GM21528 (cell line): ENCODE measurements around the gene HOXB13.

Source experiments
- ATAC-seq: cut with Tn5 transposase; IDR thresholded peaks from one replicate; pipeline ENCODE4 v1.9.1; 2021; ENCODE audit warnings: mild to moderate bottlenecking, moderate library complexity; ENCODE audit not compliant: unreplicated experiment, low FRiP score

Gene HOXB13

DNA sequence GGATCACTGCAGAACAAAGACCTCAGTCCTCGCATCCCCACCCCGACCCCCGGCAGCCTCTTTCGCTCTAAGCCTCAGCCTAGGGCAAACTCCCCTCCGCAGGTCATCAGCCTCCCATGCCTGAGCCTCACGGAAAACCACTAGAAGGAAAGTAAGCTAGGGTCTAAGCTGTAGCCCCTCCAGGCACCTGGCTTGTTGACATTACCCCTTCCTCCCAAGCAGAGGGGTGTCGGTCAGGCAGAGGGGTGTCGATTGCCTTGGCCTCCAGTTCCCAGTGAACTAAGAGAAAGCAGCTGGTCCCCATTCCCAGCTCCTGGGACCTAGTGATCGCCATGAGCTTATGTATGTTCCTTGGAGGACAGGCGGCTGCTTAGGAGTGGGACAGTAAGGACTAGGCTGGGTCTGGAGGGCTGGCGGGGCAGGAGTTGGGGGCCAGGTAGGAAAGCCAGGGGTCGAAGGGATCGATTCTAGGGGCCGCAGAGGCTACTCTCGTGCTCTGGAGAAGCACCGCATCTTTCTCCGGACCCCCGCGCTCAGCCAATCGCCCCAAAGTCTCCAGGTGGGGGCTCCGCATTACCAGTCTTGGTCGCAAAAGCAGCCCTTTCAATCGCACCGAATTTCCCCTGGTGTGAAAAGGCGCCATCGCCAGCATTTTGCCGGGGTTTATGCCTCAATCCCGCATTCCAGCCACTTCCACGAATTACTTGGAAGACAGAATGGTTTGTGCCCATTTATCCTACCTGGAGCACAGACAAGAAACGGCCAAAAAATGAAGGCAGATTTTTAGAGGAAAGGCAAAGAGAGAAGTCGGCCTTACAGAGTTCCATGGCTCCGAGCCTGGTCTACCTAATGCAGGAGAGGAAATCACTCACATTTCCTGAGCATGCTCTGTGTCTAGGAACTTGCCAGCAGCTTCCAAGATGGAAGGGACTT, 21.3 kb upstream of the HOXB13 start:
- no peak for ATAC-seq

DNA sequence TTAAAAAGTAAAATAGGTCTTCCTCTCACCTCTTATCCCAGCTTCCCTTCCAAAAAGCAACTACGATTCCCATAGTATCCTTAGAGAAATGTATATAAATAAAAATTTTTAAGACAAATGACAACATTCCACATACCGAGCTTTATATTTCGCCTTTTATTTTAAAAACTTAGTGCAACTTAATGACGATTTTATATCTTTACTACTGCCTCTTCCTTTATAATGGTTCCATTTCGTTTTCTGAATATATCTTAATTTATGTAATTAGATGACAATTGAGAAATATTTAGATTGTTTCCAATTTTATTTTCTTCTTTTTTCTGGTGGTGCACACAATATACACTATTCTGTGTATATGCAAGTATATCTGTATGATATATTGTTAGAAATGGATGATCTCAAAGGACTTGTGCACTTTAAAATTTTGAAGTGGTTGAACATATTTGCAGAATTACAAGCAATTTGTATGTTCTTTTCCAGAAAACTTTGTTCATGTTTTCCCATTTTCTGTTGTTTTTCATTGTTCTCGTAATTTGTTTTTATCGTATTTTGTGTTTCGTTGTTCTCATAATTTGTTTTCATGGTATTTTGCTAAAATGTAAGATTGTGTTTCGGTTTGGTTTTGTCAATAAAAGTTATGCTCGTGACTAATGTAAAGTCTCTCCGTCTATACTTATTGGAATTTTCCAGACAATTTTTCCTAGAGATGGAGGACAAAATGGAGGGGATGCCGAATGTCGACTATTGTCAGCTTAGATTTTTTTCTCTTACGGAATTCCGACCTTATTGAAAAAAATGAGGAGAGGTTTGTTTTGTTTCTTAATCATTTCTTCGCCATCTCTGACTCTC, 20.4 kb upstream of the HOXB13 start:
- ATAC-seq: no peak

- no peak for ATAC-seq
These were observed 19.2 kb upstream of the HOXB13 start for GRCh38 chr17:48747445-48748363.

GRCh38 chr17:48746916-48747444, 18.4 kb upstream of the HOXB13 start:
- ATAC-seq: no peak

DNA sequence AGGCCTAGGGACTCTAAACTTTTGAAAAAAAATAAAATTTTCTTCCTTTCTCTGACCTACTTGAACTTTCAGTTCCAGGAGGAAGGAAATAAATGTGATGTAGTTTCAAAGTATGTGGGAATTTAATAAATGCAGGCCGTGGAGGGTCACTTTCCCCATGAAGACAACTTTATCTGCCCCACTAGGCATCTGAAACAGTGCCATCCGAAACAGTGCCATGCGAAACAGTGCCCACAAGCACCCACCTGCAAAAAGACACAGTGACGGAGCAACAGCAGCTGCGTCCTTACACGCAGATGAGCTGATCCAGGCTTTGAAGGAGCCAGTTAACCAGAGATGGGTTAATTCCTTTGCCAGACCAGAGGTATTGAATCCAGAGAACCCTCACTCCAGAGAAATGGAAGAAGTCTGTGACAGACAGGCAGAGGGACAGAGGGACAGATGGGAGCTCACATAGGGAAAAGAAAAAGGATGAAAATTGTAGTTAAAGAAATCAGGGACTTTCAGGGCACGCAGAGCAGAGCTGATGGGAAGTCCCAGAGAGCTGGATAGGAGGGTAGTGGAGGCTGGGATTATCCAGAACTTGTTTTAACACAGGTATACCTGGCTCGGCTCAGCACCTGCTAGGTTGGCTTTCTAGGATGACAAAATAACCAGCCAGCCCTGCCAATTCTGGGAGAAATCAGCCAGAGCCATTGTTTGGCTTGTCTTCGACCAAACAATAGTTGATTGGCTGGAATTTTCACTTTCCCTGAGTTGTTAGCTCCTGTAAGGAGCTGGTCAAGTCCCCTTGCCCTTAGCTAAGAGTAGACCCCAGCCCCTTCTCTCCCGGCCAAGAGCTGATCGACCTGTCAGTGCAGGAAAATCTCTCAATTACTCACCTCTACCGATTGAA, 17.1 kb upstream of the HOXB13 start:
- ATAC-seq: no peak

DNA sequence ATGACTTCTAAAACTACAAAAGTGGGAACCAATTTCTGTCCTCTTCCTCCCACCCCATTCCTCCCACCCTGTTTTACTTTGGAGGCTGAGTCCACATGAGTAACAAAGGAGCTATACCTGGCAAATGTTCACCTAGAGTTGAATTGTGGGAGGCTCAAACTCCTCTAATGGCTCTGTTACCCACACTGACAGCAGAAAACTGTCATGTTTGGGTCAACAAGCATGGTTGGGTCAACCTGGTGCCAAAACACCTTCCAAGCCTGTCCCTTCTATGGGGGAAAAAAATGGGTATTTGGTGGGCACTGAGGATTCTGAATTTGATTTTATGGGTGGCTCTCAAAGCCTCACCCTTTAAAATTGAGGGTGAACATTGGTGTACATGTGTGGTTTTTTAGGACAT, 12.0 kb upstream of the HOXB13 start:
- no peak for ATAC-seq

- no peak for ATAC-seq
These were observed 10.4 kb upstream of the HOXB13 start for GRCh38 chr17:48738803-48739526.

GRCh38 chr17:48738424-48738802, 9.9 kb upstream of the HOXB13 start:
- ATAC-seq: no peak

- no peak for ATAC-seq
These were observed 8.9 kb upstream of the HOXB13 start for GRCh38 chr17:48737330-48738043.

GRCh38 chr17:48735062-48735351, 6.5 kb upstream of the HOXB13 start:
- ATAC-seq: no peak

DNA sequence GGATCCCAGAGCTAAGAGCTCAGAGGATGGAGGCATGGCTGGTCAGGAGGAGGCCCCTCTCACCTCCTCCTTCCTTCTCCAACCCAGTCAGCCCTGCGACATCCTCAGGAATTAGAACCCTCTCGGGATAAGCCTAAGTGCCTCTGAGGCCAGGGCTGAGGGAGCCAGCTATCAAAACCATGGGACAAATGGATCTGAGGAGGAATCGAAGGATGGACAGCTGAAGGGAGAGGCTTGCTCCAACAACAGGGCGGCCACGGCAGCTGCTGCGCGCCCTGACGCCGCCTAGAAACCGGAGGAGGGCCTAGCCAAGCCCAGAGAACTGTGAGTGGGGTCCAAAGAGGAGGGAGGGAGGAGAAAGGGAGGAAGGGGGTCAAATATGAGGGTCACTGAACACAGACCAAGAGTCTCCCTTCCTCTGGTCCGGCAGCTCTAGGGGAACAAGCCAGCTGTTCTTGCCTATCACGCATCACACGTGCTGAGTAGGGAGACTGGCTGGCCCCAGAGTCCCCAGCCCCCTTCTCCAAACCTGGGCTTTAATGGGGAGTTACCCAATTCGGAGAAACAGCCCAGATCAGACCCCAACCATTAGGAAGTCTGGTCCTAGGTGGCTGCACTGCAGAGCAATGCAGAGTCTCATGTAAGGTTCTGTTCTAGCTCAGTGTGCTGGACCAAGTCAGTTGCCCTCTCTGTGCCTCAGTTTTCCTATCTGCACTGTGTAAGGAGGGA, 5.9 kb upstream of the HOXB13 start:
- no peak for ATAC-seq

GRCh38 chr17:48733632-48734328, 5.2 kb upstream of the HOXB13 start:
- ATAC-seq: no peak

DNA sequence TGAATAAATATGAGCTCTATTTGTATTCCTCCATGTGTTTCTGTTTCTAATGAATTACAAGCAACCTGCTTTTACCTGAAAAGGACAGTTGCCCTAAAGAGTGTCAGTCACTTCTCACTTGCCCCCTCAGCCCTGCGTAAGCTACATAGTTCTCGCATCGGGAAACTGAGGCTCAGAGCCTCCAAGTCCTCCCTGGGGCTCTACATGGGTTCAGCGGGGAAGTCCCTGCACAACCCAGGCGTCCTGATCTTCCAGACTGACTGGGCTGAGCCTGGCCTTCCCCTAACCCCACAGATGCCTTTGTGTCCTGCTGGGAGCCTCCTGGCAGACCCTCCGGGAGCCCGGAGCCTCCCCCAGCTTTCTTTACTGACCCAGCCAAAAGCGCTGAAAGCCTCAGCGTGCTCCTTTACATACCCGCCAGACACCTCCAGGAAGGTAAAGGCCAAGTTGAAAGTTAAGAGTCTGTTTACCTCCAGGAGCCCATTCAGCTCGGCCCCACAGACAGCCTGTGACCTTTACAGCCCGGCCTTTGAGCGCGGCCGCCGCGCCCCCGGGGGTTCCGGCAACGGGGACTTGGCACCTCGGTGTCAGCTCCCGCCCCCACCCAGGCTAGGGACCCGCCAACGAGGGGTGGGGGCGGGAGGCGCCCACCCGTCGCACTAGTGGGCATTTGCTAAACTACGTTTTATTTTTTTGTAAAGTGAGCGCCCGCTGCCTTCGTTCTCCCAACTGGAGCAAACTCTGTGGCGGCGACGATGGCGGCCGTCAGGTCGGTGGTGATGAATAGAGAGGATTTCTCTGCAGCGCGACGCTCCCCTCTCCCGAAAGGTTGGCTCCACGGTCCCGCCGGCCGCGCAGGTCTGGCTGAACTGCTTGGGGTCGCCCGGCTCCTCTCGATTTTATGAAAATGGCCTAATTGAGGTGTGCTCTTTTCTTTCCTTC, 4.4 kb upstream of the HOXB13 start:
- ATAC-seq: no peak

- no peak for ATAC-seq
These were observed 2.8 kb upstream of the HOXB13 start for GRCh38 chr17:48731355-48731754.

DNA sequence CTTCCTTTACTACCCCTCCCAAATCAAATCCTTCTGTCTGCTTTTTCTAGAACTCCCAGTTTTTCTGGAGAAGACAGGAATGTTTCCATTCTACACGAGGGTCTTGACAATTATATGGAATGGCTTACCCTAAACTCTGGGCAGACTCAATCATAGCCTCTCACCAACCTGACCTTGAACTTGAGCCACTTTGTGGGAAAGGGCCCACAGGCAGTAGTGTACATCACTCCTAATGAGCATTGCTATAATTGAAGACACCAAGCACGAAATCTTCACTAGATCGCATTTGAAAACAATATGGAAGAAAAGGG, 1.6 kb upstream of the HOXB13 start:
- ATAC-seq: no peak
